PFSK-1 (cell line): ENCODE results near the gene ANK2.

Experiments used
- FOXP2 ChIP-seq: optimal IDR thresholded peaks from 2 replicates; pipeline ENCODE3; 2011; ENCODE audit warnings: borderline replicate concordance, control low read depth, inconsistent platforms; ENCODE audit not compliant: insufficient read depth; ENCODE audit errors: extremely low read length, extremely low read depth
- POLR2AphosphoS5 ChIP-seq: IDR thresholded peaks from 2 replicates; pipeline ENCODE4 v1.6.1; 2012; ENCODE audit warnings: low read depth, mild to moderate bottlenecking, control low read depth, low read length, moderate library complexity
- SIN3A ChIP-seq: IDR thresholded peaks from 2 replicates; pipeline ENCODE4 v1.6.1; 2012; ENCODE audit warnings: mild to moderate bottlenecking, low read length, moderate library complexity, borderline replicate concordance; ENCODE audit not compliant: insufficient read depth
- TAF1 ChIP-seq: IDR thresholded peaks from 2 replicates; pipeline ENCODE4 v1.6.1; 2012; ENCODE audit warnings: low read length, control low read depth, borderline replicate concordance; ENCODE audit not compliant: insufficient read depth
- TF ChIP-seq, protein P1 (sequence below), 2 experiments: IDR thresholded peaks; 2 replicates each; pipeline versions ENCODE4 v1.6.1 to v1.8.0; 2011 to 2012; ENCODE audit warnings: low read depth in 2 of 2, low read length in 2 of 2, control low read depth in 1 of 2, inconsistent platforms in 1 of 2, mild to moderate bottlenecking in 1 of 2, moderate library complexity in 1 of 2; ENCODE audit not compliant: insufficient read depth in 1 of 2

Gene ANK2

DNA sequence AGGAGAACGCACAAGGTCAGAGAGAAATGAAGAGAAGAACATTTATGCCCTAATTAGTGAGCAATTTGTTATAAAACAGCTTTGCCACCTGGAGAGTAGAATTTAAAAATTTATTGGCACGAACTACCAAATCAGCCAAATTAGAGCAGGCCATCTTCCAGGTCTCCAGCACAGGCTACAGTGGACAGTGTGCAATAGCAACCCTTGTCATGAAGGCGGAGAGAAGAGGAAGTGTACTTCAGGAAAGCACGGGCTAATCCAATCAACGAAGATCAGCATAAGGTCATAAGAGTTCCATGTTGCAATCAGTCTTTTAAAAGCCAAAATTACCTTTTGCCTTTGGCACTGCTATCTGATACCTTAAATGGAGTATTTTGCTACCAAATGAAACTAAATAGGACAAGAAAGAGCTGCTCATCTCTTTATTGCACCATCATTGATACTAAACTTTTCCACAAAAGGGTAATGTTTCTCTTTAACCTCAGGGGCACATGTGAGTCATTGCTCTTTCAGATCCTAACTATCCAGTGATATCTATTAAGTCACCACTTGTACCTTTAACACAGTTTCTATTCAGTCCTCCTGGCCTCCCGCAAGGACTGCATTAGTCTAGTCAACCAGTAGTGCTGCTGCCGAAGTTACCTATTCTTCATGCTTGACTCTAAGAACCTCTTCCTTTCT is 19.9 kb downstream of the ANK2 start:
- TF ChIP-seq TAF1 = no peak
- no peak for TF ChIP-seq FOXP2
- TF ChIP-seq SIN3A = no peak
- TF ChIP-seq, protein P1, sequence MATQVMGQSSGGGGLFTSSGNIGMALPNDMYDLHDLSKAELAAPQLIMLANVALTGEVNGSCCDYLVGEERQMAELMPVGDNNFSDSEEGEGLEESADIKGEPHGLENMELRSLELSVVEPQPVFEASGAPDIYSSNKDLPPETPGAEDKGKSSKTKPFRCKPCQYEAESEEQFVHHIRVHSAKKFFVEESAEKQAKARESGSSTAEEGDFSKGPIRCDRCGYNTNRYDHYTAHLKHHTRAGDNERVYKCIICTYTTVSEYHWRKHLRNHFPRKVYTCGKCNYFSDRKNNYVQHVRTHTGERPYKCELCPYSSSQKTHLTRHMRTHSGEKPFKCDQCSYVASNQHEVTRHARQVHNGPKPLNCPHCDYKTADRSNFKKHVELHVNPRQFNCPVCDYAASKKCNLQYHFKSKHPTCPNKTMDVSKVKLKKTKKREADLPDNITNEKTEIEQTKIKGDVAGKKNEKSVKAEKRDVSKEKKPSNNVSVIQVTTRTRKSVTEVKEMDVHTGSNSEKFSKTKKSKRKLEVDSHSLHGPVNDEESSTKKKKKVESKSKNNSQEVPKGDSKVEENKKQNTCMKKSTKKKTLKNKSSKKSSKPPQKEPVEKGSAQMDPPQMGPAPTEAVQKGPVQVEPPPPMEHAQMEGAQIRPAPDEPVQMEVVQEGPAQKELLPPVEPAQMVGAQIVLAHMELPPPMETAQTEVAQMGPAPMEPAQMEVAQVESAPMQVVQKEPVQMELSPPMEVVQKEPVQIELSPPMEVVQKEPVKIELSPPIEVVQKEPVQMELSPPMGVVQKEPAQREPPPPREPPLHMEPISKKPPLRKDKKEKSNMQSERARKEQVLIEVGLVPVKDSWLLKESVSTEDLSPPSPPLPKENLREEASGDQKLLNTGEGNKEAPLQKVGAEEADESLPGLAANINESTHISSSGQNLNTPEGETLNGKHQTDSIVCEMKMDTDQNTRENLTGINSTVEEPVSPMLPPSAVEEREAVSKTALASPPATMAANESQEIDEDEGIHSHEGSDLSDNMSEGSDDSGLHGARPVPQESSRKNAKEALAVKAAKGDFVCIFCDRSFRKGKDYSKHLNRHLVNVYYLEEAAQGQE (IDR thresholded peaks at IDR 0.05; ENCODE audit: insufficient read depth in 1 of 2, low read depth in 2 of 2, low read length in 2 of 2) = no peak
- no peak for TF ChIP-seq POLR2AphosphoS5

GRCh38 chr4:113070755-113071154 is 21.3 kb downstream of the ANK2 start:
- TF ChIP-seq POLR2AphosphoS5 (no peak), SIN3A (no peak), TAF1 (no peak), FOXP2 (no peak)
- TF ChIP-seq, protein P1 (IDR thresholded peaks at IDR 0.05; ENCODE audit: insufficient read depth in 1 of 2, low read depth in 2 of 2, low read length in 2 of 2) = no peak

DNA sequence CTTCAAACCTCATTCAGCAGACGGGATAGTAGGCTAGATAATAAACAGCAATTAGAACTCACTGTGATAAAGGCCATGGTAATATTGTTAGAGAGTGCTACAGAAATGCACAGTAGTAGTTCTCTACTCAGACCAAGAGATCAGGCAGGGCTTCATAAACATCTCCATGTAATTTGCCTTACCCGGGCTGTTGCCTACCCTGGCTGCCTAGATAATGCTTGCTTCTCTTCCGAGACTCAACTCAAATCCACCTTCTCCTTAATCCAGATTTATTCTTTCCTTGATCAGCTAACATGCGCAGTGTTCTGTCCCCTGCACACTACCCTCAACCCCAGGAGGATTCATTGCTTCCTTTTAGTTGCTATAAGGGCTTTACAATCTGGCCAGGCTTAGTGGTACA is 21.8 kb downstream of the ANK2 start:
- TF ChIP-seq SIN3A (no peak), TAF1 (no peak), POLR2AphosphoS5 (no peak), FOXP2 (no peak)
- TF ChIP-seq, protein P1 (IDR thresholded peaks at IDR 0.05; ENCODE audit: insufficient read depth in 1 of 2, low read depth in 2 of 2, low read length in 2 of 2) = no peak

- TF ChIP-seq SIN3A (no peak), POLR2AphosphoS5 (no peak), FOXP2 (no peak), TAF1 (no peak)
- TF ChIP-seq, protein P1 (IDR thresholded peaks at IDR 0.05; ENCODE audit: insufficient read depth in 1 of 2, low read depth in 2 of 2, low read length in 2 of 2) = no peak
Observed at GRCh38 chr4:113071805-113072204, 22.4 kb downstream of the ANK2 start.
